HG03521 (cell line): ENCODE measurements around the gene TAOK1.
"Not testable (repeated sequence)": the region's sequence is repeated elsewhere in the genome, so short reads cannot be mapped to it uniquely, and the experiment has no call there.

Source experiments
- ATAC-seq: cut with Tn5 transposase; IDR thresholded peaks from one replicate; pipeline ENCODE4 v1.9.1; 2021; ENCODE audit warnings: mild to moderate bottlenecking, moderate library complexity; ENCODE audit not compliant: unreplicated experiment

Gene TAOK1

DNA sequence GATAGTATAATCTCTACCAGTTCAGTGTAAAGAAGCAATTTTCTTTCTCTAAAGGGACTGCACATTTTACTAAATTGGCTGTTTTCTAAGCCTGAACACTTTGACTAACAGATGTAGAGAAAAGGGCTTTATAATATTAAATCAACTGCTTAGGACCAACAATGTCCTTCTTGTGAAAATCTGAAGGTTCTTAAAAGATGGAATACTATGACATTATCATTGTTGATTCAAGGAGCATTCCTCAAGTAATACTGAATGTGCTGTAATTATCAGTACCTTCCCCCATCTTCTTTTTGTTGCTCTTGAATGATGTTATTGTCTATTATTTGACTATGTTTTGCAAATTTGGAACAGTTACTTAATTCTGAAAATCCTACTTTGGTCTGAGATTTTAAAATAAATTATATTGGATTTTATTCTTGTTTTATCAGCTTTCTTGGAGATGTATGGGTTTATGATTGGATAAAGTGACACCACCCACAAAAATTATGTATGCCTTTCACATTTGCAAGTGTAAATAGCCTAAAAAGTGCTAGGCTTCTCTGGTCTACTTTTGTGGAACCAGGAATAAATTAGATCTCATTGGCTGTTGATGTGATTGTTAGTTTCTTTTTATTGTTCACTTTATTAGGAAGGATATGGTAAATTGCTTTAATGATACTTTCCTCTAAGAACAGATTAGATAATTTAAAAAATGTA lies 53.0 kb downstream of the TAOK1 start:
- ATAC-seq, result no peak

GRCh38 chr17:29444589-29444988 lies 54.4 kb downstream of the TAOK1 start:
- ATAC-seq, result no peak

DNA sequence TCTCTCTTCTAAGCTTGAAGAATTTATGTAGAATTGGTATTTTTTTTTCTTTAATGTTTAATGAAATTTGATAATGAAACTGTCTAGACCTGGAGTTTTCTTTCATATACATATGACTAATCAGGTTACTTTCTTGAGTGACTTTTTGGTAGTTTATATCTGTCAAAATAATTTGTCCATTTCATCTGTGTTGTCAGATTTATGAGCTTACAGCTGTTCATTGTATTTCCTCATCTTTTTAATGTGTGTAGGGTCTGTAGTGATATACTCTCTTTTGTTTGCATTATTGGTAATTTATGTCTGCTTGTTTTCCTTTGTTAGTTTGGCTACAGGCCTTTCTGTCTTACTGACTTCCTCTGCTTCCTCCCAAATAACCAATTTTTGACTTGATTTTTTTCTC lies 55.7 kb downstream of the TAOK1 start:
- no peak for ATAC-seq

- no peak for ATAC-seq
Observed at GRCh38 chr17:29449865-29450671, 59.9 kb downstream of the TAOK1 start.

DNA sequence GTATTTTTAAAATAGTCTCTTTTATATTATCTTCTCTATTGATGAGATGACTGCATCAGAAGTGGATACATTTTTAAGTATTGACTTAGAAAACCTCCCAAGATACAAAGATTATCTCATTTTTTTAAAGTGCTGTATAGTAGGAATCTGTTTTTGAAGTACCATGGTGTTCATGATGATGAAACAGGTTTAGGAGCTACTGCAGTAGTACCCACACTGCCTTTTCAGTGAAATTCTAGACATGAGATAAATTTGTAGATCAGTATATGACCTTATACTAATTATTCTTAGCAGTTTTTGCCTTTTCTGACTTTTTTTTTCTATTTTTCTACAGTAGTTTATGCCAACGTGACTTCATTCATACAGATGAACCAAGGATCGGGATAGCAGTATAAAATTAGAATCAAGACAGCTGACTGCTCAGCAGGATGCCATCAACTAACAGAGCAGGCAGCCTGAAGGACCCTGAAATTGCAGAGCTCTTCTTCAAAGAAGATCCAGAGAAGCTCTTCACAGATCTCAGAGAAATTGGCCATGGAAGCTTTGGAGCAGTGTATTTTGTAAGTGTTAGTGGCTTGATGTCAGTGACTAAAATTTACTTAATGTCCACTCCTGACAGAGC lies 61.1 kb downstream of the TAOK1 start:
- ATAC-seq, result no peak

DNA sequence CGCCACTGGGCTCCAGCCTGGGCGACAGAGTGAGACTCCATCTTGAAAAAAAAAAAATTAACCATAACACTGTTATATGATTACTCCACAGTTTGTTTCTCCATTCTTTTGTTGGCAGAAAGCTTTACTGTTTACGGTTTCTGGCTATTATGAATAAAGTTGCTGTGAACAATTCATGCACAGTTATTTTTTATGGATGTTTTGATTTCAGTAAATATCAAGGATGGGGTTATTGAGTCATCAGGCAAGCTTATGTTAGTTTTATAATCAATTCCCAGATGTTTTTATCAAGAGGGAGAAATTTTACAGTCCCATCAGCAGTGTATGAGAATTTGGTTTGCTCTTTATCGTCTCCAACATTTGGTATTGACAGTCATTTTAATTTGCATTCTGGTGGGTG lies 67.9 kb downstream of the TAOK1 start:
- no peak for ATAC-seq

GRCh38 chr17:29461483-29462206 lies 71.5 kb downstream of the TAOK1 start:
- ATAC-seq, result no peak

DNA sequence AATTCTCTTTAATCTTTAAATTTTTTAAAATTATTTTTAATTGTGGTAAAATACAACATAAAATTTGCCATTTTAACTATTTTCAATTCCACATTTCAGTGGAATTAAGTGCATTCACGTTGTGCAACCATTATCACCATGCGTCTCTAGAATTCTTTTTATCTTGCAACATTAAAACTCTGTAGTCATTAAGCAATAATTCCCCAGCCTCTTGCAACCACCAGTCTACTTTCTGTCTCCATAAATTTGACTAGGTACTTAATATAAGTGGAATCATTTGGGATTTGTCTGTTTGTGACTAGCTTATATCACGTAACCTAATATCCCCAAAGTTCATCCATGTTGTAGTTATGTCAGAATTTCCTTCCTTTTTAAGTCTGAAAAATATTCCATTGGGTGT lies 79.1 kb downstream of the TAOK1 start:
- ATAC-seq, result no peak

GRCh38 chr17:29473437-29473836 lies 83.3 kb downstream of the TAOK1 start:
- not testable (repeated sequence) for ATAC-seq

DNA sequence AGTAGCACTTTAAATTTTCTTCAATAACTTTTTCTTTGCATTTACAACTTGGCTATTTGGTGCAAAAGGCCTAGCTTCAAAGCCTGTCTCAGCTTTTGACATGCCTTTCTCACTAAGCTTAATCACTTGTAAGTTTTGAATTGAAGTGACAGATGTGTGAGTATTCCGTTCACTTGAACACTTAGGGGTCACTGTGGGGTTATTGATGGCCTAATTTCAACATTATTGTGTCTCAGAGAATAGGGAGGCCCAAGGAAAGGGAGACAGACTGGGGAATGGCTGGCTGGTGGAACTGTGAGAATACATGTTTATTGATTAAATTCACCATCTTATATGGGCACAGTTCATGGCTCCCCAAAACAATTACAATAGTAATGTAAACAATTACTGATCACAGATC lies 84.1 kb downstream of the TAOK1 start:
- no peak for ATAC-seq

DNA sequence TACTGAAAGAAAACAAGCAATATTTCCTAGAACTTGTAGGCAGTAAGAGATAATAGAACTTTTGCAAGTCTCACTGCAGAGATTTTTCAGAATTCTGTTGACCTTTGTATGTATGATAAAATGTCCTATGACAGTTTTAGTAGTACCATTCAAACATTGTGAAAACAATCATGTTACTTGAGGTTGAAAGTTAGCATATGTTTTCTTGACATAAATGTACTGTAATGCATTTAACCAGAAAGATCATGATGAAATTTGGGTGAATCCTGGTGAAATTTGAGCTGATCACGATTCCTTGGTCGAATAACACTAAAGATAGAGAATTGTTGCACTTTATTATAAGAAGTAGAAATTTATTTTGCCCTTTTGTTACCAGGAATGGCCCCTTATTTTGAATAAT lies 85.7 kb downstream of the TAOK1 start:
- ATAC-seq, result no peak

DNA sequence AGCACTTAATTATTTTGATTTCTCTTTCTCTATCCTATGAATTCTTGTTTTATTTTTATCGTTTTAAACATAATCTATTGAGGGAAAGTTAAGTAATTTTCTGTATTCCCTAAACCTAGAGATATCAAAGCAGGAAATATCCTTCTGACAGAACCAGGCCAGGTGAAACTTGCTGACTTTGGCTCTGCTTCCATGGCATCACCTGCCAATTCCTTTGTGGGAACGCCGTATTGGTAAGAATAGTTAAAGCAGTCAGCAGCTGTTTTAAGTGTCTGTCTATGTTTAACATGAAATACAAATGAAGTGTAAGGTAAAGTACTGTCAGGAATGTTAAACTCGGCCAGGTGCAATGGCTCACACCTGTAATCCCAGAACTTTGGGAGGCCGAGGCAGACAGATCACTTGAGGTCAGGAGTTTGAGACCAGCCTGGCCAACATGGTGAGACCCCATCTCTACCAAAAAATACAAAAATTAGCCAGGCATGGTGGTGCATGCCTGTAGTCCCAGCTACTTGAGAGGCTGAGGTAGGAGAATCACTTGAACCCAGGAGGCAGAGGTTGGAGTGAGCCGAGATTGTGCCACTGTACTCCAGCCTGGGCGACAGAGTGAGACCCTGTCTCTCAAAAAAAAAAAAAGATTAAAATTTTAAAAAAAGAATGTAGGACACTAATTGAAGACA lies 90.2 kb downstream of the TAOK1 start:
- ATAC-seq, result not testable (repeated sequence)

- no peak for ATAC-seq
Observed at GRCh38 chr17:29483503-29483902, 93.3 kb downstream of the TAOK1 start.

DNA sequence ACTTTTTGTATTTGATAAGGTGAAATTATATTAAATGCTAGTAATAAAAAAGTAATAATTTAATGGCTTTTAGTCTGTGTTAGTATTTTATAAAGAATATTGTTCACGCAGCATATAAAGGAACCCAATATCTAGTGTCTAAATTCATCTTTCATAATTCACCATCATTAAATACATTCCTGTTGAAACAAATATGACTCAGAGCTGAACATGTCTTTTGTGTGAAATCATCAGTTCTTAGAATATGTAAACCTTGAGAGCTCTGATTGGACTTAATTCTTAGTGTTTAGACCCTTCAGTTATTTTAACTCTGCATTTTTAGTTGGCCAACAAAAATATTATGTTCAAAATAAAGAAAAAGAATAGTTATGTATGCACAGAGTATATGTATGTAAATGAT lies 104.8 kb downstream of the TAOK1 start:
- ATAC-seq, result no peak

DNA sequence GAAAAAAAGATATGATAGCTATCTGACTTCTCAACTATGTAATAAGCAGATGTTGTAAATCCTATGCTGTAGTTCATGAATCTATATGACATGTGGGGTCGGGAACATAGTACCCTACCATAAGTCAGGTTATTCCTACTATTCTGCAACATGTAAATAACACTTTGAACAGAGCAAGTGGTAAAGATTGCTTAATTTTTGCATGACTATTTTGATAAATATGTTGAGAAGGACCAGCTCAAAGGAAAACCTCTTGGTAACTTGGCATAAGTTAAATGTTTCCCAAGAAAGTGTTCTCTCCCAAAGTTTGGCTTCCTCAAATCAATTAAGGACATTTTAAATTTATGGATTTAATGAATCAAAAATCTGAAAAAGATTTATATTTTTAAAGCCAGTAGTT lies 114.5 kb downstream of the TAOK1 start:
- no peak for ATAC-seq

DNA sequence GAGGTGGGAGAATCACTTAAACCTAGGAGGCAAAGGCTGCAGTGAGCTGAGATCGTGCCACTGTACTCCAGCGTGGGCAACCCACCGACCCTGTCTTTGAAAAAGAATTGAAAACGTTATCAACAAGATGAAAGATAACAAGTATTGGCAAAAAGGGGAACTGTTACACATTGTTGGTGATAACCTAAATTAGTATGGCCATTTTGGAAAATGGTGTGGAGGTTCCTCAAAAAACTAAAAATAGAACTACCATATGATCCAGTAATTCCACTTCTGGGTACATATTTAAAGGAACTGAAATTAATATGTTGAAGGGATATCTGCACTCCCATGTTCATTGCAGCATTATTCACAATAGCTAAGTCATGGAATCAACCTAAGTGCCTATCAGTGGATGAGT lies 115.7 kb downstream of the TAOK1 start:
- ATAC-seq, result no peak

DNA sequence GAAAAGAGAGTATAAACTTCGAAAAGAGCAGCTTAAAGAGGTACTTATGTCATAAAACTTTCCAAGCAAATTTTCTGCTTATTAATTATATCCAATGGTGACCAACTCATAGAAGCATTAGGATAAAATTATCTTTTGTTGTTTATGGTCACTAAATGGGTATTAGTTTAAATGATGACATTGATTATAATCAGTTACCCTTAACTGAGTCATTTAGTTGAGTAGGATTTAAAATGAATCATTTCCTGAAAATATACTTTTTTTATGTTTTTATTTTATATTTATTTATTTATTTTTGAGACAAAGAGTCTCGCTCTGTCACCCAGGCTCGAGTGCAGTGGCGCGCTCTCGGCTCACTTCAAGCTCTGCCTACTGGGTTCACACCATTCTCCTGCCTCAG lies 120.8 kb downstream of the TAOK1 start:
- ATAC-seq, result no peak

GRCh38 chr17:29514792-29515191 lies 124.6 kb downstream of the TAOK1 start:
- no peak for ATAC-seq

GRCh38 chr17:29518359-29518758 lies 128.2 kb downstream of the TAOK1 start:
- ATAC-seq, result no peak

DNA sequence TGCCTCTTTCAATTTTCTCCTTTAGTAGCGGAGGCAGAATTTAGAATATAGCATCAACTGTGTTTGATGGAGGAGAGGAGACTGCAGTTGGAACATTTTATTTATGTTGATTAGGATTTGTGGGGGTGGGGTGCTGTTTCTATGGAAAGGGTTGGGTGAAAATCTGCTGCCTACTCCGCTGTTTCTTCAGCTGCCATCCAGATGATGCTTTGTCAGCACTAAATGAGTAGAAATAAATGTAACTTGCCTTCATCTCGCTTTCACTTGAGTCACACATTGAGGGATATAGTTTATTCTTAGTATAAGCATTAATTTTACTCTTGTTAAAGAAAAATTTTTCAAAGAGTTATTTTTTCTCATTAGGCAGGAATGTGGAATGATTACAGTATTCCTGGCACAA lies 134.5 kb downstream of the TAOK1 start:
- no peak for ATAC-seq

- no peak for ATAC-seq
Observed at GRCh38 chr17:29526322-29526721, 136.2 kb downstream of the TAOK1 start.
